ENCODE results near the gene PODNL1. TPM values are rescaled to one million over a fixed set of nuclear protein-coding genes. Genes with fewer than 3 reads are reported as not detected.
"Not testable (repeated sequence)": the region's sequence is repeated elsewhere in the genome, so short reads cannot be mapped to it uniquely, and the experiment has no call there.

PODNL1 gene
- total RNA-seq, 1 experiment from 2014 or later: not detected

- Mint-ChIP-seq H3K9me3 (ENCODE audit: unreplicated experiment) (no peaks in the 10 kb centered on the region), H3K27me3 (ENCODE audit: insufficient read depth, unreplicated experiment) (no peaks in the 10 kb centered on the region), H3K4me3 (ENCODE audit: unreplicated experiment) (no peak overlapping the region), H3K4me1 (ENCODE audit: low read depth, unreplicated experiment) (peaks cover 10% of the 10 kb centered on the region), H3K27ac (ENCODE audit: unreplicated experiment) (no peak overlapping the region), H3K36me3 (ENCODE audit: insufficient read depth, unreplicated experiment) (peaks cover 45% of the 10 kb centered on the region)
- BruUV-seq (replicated peaks): no TSS peak
- intact Hi-C loops (cut with micrococcal nuclease; ENCODE audit: unreplicated experiment): loop anchor here (10.0 kb wide), 1 partner anchor 102 kb away; the partner anchor contains the start of gene MISP3
- H3K4me1 ChIP-seq: peaks cover 8% of the 10 kb centered on the region; the same call in 1 of the 2 replicates
- ChIA-PET POLR2A (no interaction called here), CTCF (no interaction called here)
- TF ChIP-seq CTCF (IDR thresholded peaks at IDR 0.05; ENCODE audit: insufficient read depth in 1 of 2, low read depth in 1 of 2, low read length in 1 of 2, severe bottlenecking in 1 of 2, unreplicated experiment in 1 of 2): no peak
- DNase-seq: no peak
- no peak overlapping the region for H3K4me3 ChIP-seq (ENCODE audit: low read depth, low read length)
- H3K36me3 ChIP-seq (ENCODE audit: control insufficient read depth, insufficient read depth, low read length): peaks cover 2% of the 10 kb centered on the region
- no peaks in the 10 kb centered on the region for H3K27me3 ChIP-seq (replicated peaks; ENCODE audit: control insufficient read depth, insufficient read depth, low read length)
- no peaks in the 10 kb centered on the region for H3K9me3 ChIP-seq
These were observed 34.3 kb upstream of the PODNL1 start for GRCh38 chr19:13972368-13973155.

GRCh38 chr19:13971868-13972267, 33.7 kb upstream of the PODNL1 start:
- BruUV-seq (replicated peaks); POLR2A ChIA-PET; H3K36me3 ChIP-seq (ENCODE audit: control insufficient read depth, insufficient read depth, low read length); H3K4me1 ChIP-seq; H3K9me3 Mint-ChIP-seq (ENCODE audit: unreplicated experiment); H3K4me3 ChIP-seq (ENCODE audit: low read depth, low read length); H3K27me3 ChIP-seq (replicated peaks; ENCODE audit: control insufficient read depth, insufficient read depth, low read length); H3K9me3 ChIP-seq; DNase-seq; H3K27ac Mint-ChIP-seq (ENCODE audit: unreplicated experiment); H3K4me3 Mint-ChIP-seq (ENCODE audit: unreplicated experiment); H3K27me3 Mint-ChIP-seq (ENCODE audit: insufficient read depth, unreplicated experiment): not testable (repeated sequence)
- Mint-ChIP-seq H3K36me3 (ENCODE audit: insufficient read depth, unreplicated experiment) (peaks cover 45% of the 10 kb centered on the region), H3K4me1 (ENCODE audit: low read depth, unreplicated experiment) (peaks cover 10% of the 10 kb centered on the region)
- CTCF ChIA-PET: interaction anchor here (0.7 kb wide), 1 partner anchor 61 kb away, joined by 4 read pairs; no protein-coding TSS in a partner anchor
- intact Hi-C loops (cut with micrococcal nuclease; ENCODE audit: unreplicated experiment): loop anchor here (10.0 kb wide), 1 partner anchor 103 kb away; the partner anchor contains the start of gene MISP3

GRCh38 chr19:13969897-13970296, 31.7 kb upstream of the PODNL1 start:
- intact Hi-C loops (cut with micrococcal nuclease; ENCODE audit: unreplicated experiment): loop anchor here (10.0 kb wide), 1 partner anchor 105 kb away; the partner anchor contains the start of gene MISP3
- Mint-ChIP-seq H3K9me3 (ENCODE audit: unreplicated experiment) (no peaks in the 10 kb centered on the region), H3K4me1 (ENCODE audit: low read depth, unreplicated experiment) (peaks cover 10% of the 10 kb centered on the region), H3K4me3 (ENCODE audit: unreplicated experiment) (no peak overlapping the region), H3K36me3 (ENCODE audit: insufficient read depth, unreplicated experiment) (peaks cover 39% of the 10 kb centered on the region), H3K27ac (ENCODE audit: unreplicated experiment) (no peak overlapping the region), H3K27me3 (ENCODE audit: insufficient read depth, unreplicated experiment) (no peaks in the 10 kb centered on the region)
- POLR2A ChIA-PET: no interaction called here
- TF ChIP-seq CTCF (IDR thresholded peaks at IDR 0.05; ENCODE audit: insufficient read depth in 1 of 2, low read depth in 1 of 2, low read length in 1 of 2, severe bottlenecking in 1 of 2, unreplicated experiment in 1 of 2): no peak
- H3K36me3 ChIP-seq (ENCODE audit: control insufficient read depth, insufficient read depth, low read length): peaks cover 2% of the 10 kb centered on the region; the same call in 1 of the 2 replicates
- peaks cover 8% of the 10 kb centered on the region; the same call in 1 of the 2 replicates for H3K4me1 ChIP-seq
- no TSS peak for BruUV-seq (replicated peaks)
- H3K4me3 ChIP-seq (ENCODE audit: low read depth, low read length): no peak overlapping the region
- CTCF ChIA-PET: no interaction called here
- no peaks in the 10 kb centered on the region for H3K9me3 ChIP-seq
- no peak for DNase-seq
- H3K27me3 ChIP-seq (replicated peaks; ENCODE audit: control insufficient read depth, insufficient read depth, low read length): no peaks in the 10 kb centered on the region

Measured in Caco-2 (cell line).